Femur (tissue), 1 donor: ENCODE data around the gene HCFC2.
A peak's percentile ranks its signal among the peaks of the same experiment; 100 is the strongest.
"Not testable (repeated sequence)": the region's sequence is repeated elsewhere in the genome, so short reads cannot be mapped to it uniquely, and the experiment has no call there.

Experiments used
- DNase-seq: peaks from one replicate; pipeline ENCODE4 v3.0.0-alpha.2; 2017

Gene HCFC2

GRCh38 chr12:104058802-104059201, 5.5 kb upstream of the HCFC2 start:
- no peak for DNase-seq

- no peak for DNase-seq
Observed at GRCh38 chr12:104059963-104060362, 4.4 kb upstream of the HCFC2 start.

- no peak for DNase-seq
Observed at GRCh38 chr12:104060791-104061190, 3.5 kb upstream of the HCFC2 start.

GRCh38 chr12:104063712-104064030, 660 bp upstream of the HCFC2 start:
- DNase-seq = no peak

- DNase-seq = peak; percentile 33
Observed at GRCh38 chr12:104064842-104065427, 604 bp downstream of the HCFC2 start.

GRCh38 chr12:104072099-104072498, 7.8 kb downstream of the HCFC2 start:
- DNase-seq = no peak

GRCh38 chr12:104073699-104074098, 9.4 kb downstream of the HCFC2 start:
- no peak for DNase-seq

GRCh38 chr12:104079024-104079423, 14.7 kb downstream of the HCFC2 start:
- DNase-seq = no peak

- no peak for DNase-seq
Observed at GRCh38 chr12:104080764-104081163, 16.4 kb downstream of the HCFC2 start.

- no peak for DNase-seq
Observed at GRCh38 chr12:104083769-104084475, 19.6 kb downstream of the HCFC2 start.

GRCh38 chr12:104090685-104091084, 26.4 kb downstream of the HCFC2 start:
- no peak for DNase-seq

GRCh38 chr12:104091136-104091535, 26.8 kb downstream of the HCFC2 start:
- DNase-seq = no peak

GRCh38 chr12:104094284-104094683, 30.0 kb downstream of the HCFC2 start:
- DNase-seq = no peak

- DNase-seq = no peak
Observed at GRCh38 chr12:104095289-104095688, 31.0 kb downstream of the HCFC2 start.

GRCh38 chr12:104097954-104098353, 33.6 kb downstream of the HCFC2 start:
- no peak for DNase-seq

- no peak for DNase-seq
Observed at GRCh38 chr12:104105461-104105860, 41.1 kb downstream of the HCFC2 start.

GRCh38 chr12:104106965-104107364, 42.6 kb downstream of the HCFC2 start:
- DNase-seq = no peak

- peak; percentile 90 for DNase-seq
Observed at GRCh38 chr12:104108755-104109445, 44.6 kb downstream of the HCFC2 start.

- DNase-seq = no peak
Observed at GRCh38 chr12:104109446-104110271, 45.3 kb downstream of the HCFC2 start.

GRCh38 chr12:104114834-104115586, 50.7 kb downstream of the HCFC2 start:
- not testable (repeated sequence) for DNase-seq

- DNase-seq = no peak
Observed at GRCh38 chr12:104115587-104115975, 51.2 kb downstream of the HCFC2 start.

- no peak for DNase-seq
Observed at GRCh38 chr12:104121001-104121400, 56.7 kb downstream of the HCFC2 start.

GRCh38 chr12:104122298-104122697, 58.0 kb downstream of the HCFC2 start:
- no peak for DNase-seq
